NCI-H2227 treated with DMSO at 0.1 percent for 48 hours (cell line): ENCODE measurements around the gene FAM219A.
"Not testable (repeated sequence)": the region's sequence is repeated elsewhere in the genome, so short reads cannot be mapped to it uniquely, and the experiment has no call there.

ENCODE experiments used
- DNase-seq: peaks from one replicate; lab custom pipeline; 2025; lab: John Stamatoyannopoulos, UW

Gene FAM219A

DNA sequence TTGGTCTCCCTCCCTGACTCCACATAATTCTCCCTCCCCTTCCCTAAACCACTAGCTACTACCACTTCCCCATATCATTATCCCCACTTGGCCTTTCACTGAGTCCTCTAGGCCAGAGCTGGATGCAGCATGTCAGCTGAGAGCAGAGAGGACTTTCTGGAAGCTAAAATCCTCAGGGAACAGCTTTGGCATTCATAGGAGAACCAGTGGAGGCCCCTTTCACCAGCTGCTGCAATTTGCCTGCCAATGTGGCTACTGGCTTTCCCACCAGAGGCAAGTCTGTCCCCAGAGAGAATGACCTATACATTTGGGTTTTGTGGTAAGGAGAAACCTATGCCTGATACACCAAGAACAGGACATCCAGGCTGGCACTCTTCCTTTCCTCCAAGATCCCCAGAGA is 14.4 kb downstream of the FAM219A start:
- no peak for DNase-seq

DNA sequence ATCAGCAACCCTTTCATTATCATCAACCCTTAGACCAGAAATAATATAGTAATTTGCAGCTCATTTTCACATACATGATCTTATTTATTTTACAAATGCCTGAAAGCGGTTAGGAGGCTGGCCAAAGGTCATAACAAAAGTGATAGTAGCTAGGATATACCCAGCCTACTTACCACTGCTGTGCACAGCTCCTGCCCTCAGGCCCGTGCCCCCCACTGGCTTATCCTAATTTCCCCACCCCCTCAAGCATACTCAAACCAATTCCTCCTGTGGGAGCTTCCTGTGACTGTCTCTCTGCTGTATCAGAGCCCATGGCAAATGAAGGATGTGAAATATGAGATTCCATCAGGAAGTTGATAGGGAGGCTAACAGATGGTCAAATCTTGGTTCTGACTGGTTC is 14.8 kb downstream of the FAM219A start:
- DNase-seq = no peak

DNA sequence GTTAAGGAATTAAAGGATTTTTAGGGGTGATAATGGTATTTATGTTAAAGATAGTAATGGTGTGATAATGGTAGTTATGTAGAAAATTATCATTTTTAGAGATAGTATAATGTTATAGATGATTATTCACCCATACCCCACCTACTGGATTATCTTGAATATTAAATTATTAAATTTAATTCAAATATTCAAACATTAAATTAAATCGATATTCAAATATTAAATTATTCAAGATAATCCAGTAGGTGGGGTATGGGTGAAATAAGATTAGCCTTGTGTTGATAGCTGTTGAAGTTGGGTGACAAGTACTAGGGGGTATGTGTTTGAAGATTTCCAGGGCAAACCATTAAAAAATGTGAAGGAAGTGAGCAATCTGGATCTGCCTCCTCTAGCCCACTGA is 15.6 kb downstream of the FAM219A start:
- no peak for DNase-seq

DNA sequence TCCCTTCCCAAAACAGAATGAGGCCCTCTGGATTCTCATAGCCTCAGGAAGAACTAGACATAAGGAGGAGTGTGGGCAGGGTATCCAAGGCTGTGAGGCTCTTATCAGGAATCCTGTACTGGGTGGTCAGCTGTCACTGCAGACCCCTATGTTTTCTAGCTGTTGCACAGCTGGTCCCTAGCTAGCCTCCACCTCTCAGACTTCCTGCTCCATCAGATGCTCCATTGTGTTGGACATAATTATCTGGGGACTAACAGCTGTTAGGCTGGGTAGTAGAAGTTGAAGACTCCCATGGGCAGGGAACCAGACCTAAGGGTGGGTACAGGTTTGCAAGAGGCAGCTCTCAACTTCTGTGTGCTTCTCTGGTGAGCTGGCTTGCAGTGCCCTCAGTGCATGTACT is 18.4 kb downstream of the FAM219A start:
- DNase-seq = no peak

DNA sequence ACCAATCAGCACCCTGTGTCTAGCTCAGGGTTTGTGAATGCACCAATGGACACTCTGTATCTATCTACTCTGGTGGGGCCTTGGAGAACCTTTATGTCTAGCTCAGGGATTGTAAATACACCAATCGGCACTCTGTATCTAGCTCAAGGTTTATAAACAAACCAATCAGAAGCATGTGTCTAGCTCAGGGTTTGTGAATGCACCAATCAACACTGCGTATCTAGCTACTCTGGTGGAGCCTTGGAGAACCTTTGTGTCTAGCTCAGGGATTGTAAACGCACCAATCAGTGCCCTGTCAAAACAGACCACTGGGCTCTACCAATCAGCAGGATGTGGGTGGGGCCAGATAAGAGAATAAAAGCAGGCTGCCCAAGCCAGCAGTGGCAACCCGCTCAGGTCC is 19.9 kb downstream of the FAM219A start:
- DNase-seq = not testable (repeated sequence)

DNA sequence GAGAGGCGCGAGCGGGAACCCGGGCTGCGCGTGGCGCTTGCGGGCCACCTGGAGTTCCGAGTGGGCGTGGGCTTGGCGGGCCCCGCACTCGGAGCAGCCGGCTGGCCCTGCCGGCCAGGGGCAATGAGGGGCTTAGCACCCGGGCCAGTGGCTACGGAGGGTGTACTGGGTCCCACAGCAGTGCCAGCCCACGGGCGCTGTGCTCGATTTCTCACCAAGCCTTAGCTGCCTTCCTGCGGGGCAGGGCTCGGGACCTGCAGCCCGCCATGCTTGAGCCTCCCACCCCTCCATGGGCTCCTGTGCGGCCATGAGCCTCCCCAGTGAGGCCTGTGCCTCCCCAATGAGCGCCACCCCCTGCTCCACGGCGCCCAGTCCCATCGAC is 20.5 kb downstream of the FAM219A start:
- DNase-seq = not testable (repeated sequence)

DNA sequence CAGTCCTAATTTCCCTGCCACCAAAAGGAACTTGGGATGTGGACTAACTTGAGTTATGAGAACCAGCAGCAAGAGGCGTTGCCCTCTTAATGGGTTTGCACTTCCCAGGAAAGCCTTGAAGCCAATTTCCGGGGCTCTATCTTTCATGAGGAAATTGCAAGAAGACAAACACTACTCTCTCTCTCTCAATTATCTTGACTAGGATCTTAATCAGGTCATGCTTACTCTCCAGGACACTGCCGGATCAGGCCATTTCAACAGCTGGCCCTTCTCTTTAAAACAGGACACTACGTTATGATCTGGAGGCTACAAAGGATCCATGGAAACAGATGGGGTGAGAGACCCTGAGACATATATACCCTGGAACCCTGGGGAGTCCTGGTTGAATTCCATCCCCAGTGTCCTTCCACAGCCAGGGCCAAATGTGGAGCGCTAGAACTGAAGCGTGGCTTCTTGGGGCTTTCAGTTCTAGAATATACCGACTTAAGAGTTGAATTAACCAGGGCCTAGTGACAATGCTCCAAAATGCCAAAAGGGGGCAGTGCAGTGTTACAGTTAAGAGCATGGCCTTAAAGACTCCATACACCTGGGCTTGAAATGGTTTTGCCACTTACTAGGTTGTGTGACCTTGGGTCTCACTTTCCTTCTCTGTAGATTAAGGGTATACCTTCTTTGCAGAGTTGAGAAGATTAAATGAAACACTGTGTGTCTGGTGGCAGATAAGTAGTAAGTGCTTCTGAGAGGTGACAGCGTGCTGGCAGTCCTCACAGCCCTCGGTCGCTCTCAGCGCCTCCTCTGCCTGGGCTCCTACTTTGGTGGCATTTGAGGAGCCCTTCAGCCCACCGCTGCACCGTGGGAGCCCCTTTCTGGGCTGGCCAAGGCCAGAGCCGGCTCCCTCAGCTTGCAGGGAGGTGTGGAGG is 21.1 kb downstream of the FAM219A start:
- peak; percentile 30 for DNase-seq

DNA sequence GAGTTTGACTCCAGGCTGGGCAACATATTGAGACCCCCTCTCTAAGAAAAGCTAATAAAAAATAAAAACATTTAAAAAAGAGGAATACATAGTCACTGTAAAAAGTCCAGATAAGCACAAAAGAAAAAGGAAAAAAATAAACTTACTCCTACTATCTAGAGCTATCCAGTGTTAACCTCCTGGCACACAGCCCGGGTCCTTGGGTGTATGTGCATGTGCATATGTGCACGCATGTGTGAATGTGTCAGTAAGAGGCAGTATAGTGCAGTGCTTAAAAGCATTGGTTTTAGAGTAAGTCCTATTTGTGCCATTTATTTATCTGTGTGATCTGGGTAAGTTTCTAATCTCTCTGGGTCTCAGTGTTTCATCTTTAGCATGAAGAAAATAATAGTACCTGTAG is 26.7 kb downstream of the FAM219A start:
- no peak for DNase-seq

DNA sequence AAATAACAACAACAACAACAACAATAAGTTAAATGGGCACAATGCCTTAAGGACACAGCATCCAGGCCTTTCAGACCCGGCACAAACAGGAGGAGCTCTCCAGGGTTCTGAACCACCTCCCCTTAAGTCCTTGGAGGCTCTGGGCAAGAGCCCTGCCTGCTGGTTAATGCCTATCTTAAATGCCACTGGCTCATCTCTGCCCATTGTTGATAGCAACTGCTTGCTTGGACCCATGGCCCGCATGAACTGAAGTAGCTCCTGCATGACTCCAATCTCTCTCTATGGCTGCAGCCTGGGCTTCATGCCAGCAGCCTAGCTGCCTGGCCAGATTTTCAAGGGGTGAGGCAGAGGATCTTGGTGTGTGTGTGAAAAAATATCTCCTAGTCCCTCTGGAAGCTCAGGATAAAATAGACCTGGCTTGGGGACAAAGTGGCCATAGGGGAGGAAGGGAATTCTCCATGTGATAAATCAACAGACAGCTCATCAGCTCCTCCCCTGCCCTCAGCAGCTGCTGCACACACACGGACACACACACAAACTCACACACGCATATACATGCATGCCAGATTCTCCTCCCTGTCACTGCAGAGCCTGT is 27.4 kb downstream of the FAM219A start:
- peak; percentile 54 for DNase-seq

DNA sequence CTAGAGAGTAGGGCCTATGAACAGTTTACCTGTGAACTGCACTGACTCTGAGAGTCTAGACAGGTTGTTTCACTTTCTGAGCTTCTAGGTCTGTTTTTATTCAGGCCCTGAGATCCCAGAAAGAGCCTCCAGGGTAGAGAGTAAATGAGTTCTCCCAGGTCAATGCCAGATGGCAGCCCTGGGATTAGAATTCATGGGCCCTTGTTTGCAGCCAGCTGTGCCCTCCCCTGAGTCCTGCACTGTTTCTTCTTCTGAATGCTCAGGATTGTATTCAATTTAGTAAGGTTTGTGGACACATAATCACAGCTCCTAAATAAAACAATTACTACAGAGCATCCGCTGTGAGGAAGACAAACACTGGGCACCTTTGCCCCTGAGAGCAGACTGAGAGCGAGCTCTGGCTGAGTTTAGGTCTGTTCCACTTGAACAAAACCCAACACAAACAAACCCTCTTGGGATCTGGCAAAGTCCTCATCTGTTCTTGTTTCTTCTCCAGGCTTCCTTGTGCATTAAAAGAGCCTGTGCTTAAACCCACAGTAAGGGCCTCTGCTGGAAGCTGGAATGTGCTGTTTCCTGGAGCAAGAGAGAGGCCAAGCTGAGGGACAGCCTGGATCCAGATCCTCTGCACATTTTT is 29.9 kb downstream of the FAM219A start:
- no peak for DNase-seq

DNA sequence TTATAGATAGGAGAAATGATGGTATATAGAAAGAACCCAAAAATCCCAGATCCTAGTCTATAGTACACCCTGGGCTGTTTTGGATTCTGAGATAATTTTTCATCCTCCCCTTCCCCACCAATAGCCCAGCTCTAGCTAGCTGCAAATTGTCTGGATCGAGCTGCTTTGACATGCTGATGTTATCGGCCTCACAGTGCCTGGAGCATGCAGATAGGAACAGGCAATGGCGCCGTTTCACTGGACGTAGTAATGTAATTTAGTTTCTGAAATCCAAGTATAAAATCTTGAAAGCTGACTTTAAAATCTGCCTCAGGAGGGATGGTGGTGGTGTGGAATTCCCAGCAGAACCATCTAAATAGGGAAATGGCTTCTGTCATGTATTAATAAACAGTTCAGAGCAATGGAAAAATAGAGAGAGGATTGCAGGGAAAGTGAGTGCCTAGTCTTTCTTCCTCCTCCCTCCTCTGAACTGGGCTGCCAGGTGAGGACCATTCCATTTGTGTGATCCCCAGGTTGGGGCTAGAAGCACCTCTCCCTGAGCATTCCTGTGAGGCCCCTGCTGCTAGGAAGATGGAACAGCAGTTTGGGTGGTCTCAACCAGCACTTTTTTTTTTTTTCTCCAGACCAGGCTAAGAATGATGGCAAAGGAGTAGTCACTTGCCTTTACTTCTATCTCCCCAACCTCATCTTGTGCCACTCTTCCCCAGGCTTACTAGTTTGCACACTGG is 31.9 kb downstream of the FAM219A start:
- no peak for DNase-seq

DNA sequence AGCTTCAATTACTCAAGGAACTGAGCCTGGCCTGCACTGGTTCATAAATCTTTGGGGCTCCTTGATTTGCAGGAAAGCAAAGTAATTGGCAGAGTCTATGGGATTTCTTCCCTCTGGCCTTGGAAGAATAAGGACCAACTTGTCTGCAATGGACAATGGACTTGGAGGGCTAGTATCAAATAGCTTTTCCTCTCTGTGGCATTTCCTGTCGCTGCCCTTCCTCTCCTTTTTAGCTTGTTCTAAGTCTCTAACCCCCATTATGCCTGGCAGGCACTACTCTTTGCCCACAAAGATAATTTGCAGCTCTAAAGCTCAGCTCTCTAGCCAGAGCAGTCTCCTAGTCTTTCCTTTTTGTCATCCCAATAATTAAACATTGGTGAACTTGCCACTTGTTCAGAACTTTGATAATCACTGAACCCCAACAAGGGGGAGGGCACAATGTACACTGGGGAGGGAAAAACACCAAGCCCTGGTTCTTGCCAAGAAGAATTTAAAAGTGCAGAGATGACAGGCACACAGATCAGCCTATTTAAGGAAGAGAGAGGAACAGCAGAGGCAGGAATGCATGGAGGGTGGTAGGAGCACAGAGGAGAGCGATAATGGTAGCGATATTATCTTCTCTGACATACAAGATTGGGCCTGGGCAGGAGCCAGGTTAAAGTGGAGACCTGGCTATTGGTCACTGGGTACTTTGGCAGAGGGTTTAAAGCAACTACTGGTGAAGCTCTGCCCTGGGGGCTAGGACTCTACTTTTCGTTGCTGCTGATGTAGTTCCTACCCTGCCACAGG is 38.5 kb downstream of the FAM219A start:
- no peak for DNase-seq

DNA sequence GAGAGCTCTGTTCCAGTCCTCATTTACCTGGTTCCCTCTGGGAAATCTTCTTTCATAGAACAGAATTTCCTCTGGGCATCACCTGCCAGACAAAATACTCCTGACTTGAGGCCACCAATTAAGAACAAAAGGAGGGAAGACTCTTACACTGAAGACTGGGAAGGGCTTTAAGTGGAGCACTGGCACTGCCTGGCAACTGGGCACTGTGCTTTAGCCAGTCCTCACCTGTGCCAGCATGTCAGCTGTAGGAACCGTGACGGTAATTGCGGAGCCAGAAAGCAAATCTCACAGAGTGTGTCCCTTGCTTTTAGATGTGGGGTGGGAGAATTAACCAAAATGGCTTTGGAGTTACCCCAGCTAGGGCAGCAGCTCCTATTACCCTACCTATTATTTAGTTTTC is 40.6 kb downstream of the FAM219A start:
- peak; percentile 3 for DNase-seq

DNA sequence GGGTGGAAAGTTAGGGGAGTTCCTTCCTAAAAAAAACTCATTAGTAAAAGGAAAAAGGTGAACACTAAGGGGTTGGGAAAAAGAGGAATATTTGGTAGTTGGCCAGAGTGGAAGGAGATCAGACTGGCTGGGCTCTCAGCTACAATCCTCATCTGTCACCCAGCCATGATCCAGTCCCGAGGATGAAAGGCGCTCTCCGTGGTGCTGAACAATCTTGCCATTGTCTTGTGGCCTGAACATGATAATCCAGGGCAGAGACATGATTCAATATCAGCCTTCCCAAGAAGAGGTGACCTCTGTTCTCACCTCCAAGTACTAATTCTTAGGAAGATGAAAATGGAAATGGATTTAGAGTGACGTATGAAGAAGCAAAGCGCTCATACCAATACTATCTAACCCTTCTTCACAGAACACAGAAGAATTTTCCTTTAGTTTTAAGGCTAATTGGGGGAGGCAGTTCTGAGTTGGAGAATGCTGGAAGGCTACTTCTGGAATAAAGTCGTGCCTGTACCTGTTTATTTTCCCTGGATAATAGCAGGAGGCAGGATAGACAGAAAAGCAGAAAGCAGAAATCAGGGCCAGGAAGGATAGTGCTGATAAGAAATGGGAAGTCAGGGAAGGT is 45.0 kb downstream of the FAM219A start:
- DNase-seq = no peak

DNA sequence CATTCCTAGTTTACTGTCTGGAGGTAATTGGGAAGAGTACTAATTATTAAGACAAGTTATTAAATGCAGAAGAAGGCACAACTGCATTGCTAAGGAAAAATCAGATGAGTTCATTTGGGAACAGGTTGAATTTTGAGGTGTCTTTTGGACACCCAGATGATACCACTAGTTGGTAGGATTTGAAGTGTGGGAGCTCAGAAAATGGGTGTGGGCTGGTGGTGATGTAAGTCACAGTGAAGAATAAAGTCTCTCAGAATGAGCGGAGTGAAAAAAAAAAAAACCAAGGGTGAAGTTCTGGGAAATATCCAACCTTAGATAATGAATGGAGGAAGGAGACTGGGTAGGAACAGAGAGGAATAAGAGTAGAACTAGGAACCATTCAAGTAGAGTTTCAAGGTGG is 46.0 kb downstream of the FAM219A start:
- no peak for DNase-seq

DNA sequence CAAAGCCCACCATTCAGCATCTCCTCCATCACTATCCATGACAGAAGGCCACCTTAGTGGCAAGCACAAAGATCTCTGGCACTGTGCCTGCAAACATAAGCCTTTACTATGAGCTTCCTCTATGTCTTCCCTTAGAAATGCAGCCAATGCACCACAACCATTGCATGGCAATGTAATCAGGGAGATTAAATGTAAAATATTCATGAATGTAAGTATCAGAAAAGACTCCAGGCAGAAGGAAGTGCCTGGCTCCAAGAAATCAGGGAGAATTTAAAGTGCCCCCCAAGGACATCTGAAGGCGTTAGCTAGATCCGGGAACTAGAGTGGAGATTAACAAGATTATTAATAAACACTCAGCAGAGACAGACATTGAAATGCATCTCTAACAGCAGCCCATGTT is 49.2 kb downstream of the FAM219A start:
- DNase-seq = no peak

DNA sequence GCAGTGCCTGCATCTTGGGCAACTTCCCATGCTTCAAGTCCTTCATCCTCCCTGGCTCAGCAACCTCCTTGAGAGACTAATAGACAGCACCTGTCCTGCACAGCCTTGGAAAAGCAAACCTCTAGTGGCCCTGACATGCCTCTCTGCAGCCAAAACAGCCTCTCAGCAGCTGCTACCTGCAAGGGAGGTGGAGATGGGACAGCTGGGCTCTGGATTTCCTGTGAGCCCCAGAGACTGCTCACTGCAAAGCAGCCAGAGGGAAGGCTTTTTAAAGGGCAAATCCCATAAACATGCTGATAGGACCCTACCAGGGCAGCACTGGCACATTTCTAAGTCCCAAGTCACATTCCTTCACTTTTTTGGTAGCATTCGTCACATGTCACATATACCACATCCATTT is 50.2 kb downstream of the FAM219A start:
- no peak for DNase-seq

DNA sequence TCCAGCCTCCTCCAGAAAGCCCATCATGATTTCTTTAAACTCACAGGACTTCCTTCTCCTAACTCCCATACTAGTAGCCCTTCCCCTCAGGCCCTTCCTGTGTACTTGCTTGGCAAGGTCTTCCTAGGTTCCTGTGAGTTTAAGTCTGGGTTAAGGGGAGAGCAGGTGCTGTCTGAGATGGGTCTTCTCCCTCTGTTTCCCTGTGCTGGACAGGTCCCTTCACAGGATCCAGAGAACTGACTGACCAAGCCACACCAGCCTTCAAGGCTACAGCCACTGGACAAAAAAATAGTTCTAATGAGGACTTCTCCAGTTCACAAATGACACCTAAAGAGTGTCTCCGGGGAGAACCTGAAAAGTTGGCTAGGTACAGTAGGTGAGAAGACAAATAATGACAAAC is 52.2 kb downstream of the FAM219A start:
- no peak for DNase-seq

DNA sequence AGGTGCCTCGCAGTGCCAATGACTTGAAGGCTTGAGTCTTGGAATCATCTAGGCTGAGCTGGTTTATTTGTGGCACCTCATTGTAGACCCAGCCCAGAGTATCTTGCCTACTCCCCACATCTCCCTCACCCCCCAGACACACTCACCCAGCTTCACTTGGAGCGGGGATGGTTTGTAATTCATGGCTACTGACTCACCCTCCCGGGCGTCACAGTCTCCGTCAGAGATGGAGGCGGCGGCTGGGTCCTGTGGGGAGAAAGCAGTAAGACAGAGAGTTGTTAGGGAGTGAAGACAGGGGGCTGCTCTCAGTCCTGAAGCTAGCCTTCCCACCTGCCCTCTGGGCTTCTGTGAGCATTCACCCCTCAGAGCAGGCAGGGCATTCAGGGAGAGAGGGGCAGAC is 52.7 kb downstream of the FAM219A start:
- no peak for DNase-seq

DNA sequence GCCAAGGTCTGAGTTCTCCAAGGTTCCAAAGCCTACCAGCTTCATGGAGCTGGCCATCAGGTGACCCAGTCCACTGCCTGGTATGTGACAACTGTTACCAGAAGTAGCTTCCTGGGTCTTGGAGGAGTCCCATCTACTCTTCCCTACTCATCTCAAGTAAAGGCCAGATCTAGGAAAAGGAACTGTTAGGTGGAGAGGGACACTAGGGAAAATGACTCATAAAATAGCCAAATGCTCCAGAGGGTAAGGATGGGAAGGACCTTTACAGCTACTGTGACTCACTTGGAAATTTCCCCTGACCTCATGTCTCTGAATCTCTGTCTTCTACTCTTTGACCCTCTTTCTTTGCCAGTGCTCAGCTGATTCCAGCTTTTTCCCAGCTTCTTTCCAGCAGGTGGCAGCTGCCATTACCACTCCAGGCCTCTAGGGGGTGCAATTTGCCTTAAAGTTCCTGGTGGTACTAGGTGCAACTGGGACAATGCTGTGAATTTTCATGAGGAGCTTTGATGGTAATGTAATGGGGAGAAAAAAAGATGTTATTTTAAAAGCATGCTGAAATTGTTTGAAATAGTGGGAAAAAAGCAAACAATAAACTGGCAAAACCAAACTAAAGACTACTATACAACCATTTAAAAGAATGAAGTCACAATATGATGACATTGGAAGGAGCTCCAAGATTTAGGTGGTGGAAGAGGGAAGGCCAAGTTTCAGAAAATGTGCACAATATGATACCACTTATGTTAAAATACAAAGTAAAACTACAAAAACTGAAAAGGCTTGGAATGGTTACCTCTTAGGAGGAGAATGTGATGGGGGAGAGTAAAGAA is 54.6 kb downstream of the FAM219A start:
- DNase-seq = peak; percentile 46
